TTC549 (cell line): ENCODE results near the gene ESYT3.
"Not testable (repeated sequence)": the region's sequence is repeated elsewhere in the genome, so short reads cannot be mapped to it uniquely, and the experiment has no call there.

Experiments used
- FAIRE-seq: peaks from 2 replicates; lab custom pipeline; 2012; peaks lifted over from hg19 to GRCh38; lab: Jason Lieb, UNC

The ESYT3 gene

DNA sequence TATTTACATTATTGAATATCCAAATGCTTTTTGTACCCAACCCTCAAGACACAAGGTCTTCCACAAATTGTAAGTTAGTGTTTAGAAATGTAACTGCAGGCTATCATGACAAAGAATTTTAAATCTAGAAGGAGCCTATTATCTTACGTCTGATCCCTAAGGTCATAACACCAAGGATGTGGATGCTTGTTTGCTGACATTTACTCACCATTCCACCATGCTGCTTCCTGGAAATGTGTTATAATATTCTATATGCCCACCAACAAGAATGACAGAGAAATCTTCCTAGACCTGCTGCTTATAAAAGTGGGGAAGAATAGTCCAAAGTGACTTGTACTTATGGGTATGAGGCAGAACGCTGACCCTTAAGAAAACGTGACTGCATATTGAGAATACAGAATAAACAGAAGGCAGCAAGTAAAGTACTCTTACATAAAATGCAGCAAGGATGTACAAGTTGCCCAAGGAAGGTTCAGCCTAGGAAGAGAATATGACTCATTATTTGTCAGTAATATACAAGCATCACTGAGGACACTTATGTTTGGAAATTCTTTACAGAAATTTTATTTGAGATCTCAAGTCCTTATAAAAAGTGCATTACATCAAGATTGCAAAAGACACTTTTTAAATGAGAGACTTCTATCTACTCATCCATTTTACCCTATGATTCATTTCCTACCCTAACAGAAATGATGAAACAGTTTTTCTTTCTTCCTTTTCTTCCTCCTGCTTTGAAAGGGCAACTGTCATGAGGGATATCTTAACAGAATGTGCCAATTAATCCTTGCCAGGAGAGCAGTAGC is 59.6 kb downstream of the ESYT3 start:
- no peak for FAIRE-seq

DNA sequence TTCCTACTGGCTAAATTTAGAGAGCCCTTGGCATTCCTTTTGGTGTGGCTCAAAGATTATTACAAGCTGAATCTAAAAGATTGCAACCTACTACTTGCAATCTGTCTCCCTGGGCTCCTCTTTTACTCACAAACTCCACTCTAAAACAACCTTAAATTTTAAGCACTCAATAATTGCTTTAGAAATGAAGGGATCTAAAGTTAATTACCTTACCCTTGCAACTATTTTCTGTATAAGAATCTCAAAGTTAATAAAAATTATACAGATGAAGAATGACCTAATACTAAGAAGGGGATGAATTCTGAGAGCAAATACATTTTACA is 60.2 kb downstream of the ESYT3 start:
- no peak for FAIRE-seq

DNA sequence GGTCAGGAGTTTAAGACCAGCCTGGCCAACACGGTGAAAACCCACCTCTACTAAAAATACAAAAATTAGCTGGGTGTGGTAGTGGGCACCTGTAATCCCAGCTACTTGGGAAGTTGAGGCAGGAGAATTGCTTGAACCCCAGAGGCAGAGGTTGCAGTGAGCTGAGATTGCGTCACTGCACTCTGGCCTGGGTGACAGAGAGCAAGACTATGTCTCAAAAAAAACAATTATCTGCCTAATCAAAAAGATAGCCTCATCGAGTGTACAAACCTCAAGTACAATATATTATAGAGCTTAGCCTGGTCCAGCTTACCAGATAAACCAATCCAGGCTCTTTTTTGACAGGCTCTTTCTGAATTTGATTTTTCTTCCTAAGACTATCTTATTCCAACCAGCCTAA is 61.2 kb downstream of the ESYT3 start:
- not testable (repeated sequence) for FAIRE-seq

DNA sequence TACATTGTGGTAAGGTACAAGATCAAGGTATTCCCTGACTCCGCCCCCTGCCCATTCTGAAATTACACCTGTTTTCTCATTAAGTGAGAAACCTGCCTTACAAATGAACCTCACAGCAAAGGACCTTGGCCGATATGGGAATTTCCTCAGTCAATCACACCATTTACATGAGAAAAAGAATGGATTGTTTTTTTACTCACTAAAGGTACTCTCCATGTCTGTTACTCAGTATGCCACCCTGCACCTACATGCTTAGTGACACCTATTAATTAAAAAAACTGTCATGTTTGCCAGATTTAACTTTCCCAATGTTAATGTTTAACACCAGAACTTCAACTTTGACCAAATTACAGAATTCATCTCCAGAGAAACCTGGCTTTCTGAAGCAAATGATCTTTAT is 62.0 kb downstream of the ESYT3 start:
- no peak for FAIRE-seq

DNA sequence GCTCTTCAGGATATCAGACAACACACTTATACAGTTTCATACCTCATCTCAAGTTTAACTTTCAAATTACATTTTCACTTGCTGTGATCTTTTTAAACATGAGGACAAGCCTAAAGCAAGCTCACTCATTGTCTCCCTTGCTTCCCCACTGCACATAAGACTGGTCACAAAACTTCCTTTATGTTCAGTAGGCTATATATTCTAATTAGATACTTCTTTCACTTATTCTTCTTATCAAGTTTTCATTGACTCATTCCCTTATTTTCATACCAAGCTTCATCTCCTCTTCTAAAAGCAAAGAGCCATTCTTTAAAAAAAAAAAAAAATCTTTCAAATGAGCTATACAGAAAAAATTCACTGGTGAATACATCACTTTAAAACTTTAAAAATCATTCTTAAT is 62.6 kb downstream of the ESYT3 start:
- FAIRE-seq = no peak

DNA sequence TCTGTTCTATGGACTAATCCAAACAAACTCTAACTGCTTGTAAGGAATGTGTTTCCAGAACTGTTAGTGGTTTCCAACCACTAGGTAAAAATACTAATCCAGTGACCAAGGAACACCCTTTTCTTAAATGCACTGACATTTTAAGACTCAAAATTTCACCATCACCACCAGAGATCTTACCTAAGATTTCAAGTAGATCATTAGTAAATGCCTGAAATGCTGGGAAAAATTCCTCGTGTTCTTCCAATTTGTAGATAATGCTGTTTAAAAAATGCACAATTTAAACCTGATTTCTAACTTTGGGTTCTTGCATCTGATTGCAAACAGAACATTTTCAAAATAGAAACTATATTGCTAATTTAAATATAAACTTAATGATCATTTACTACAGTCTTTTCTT is 63.4 kb downstream of the ESYT3 start:
- no peak for FAIRE-seq

DNA sequence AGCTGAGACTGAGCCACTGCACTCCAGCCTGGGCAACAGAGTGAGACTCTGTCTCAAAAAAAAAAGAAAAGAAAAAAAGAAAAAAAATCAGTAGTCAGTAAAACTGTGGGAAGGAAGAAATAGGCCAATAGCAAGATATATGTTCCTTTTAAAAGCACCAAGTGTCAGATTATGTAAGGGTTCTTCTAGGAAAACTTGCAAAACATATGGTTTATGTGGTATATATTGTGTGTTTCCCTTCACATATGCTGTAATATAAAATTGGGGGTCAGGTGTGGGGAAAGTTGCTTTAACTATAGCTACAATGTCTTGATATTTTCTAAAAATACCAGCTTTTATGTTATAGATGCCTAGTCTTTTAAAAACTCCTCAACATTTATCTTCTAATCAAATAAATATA is 64.6 kb downstream of the ESYT3 start:
- FAIRE-seq = no peak

DNA sequence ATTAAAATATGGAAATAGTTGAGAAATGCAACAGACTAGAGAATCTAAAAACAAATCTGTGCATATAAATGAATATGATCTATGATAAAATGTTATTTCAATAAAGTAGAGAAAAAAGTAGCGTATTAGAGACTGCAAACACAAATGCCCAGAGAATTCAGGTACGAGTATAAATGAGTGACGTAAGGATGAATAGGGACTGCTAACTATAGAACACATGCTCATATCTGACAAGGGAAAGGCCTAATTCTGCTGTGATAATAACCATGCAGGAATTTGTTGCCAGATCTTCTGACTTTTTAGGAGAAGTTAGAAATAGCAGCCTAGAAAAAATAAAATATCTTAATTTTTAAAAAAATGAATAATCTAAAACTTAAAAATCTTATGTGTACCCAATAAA is 73.1 kb downstream of the ESYT3 start:
- FAIRE-seq = no peak

DNA sequence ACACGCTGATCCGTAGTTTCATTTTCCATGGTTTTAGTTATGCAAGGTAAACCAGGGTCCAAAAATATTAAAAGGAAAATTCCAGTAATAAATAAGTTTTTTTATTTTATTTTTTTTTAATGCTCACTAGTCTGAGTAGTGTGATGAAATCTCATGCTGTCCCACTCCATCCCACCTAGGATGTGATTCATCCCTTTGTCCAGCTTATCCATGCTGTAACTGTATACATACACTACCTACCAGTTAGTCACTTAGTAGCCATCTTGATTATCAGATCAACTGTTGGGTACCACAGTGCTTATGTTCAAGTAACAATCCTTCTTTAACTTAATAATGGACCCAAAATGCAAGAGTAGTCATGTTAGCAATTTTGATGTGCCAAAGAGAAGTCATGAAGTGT is 75.2 kb downstream of the ESYT3 start:
- no peak for FAIRE-seq

DNA sequence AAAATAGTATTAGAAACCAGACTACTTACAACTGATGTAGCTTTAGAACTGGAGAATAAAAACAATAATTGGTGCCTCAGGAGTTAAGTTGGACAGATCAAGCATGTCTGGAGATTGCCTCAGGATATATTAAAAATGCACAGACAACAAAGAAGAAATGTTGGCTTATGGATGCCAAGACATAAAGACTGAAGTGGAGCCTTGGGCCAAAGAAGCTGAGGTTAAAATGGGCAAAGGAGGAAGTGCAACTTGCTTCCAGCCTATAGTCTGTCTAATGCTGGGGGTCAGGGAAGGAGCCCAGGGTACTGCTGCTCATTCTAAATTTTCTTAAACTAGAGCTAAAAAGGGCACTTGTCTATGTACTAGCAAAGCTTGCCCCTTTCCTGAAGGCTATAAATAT is 77.5 kb downstream of the ESYT3 start:
- FAIRE-seq = no peak

DNA sequence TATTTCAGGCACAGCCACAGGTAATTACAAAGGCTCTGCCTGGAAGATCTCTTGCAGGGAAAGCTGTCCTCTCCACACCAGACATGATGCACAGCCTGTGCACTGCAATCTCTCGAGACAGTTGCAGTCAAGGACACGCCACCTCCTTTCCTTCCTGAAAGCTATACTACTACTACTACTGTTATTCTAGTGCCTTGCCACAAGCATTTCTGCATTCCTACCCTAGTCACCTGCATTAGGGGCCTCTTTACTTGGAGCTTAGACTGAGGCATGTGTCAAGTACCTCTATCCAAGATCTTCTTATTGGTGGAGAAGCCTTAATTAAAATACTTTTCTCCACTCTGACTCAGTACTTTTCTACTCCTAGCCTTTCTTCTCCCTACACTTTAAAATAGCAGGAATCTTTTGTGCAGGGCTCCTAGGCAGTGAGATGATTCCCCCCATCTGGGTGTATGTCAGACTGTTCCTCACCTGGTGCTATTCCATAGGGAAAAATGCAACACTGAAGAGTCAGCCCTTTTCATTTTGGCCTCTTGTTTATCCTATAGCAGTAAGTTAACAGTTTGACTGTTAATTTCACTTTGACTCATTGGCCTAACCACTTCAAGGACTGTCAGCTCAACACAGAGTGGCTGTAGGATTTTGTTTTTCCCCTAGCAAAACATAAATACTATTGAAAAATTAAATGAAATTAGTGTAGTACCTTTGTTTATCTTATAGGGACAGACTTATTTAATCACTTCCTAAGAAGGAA is 78.9 kb downstream of the ESYT3 start:
- no peak for FAIRE-seq

DNA sequence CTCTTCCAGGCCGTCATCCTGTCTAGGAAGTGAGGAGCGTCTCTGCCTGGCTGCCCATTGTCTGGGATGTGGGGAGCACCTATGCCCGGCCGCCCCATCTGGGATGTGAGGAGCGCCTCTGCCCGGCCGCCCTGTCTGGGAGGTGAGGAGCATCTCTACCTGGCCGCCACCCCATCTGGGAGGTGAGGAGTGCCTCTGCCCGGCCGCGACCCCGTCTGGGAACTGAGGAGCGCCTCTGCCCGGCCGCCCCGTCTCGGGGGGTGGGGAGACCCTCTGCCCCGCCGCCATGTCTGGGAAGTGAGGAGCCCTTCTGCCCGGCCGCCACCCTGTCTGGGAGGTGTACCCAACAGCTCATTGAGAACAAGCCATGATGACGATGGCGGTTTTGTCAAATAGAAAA is 87.0 kb downstream of the ESYT3 start:
- FAIRE-seq = not testable (repeated sequence)
